Upper lobe of left lung (tissue), 6 donors: ENCODE measurements around the gene EPHA5. TPM values are rescaled to one million over a fixed set of nuclear protein-coding genes. Genes with fewer than 3 reads are reported as not detected.
A peak's percentile ranks its signal among the peaks of the same experiment; 100 is the strongest.

ENCODE experiments used
- ATAC-seq, 2 donors: fragments of 200-7000 bp; cut with Tn5 transposase; one replicate each; pipeline ENCODE4 v1.9.1; 2022; ENCODE audit warnings: mild to moderate bottlenecking in 2 of 2, moderate library complexity in 2 of 2; ENCODE audit not compliant: low FRiP score in 2 of 2
- DNase-seq, 2 donors: peaks; one replicate each; pipeline ENCODE4 v3.0.0-alpha.2; 2019 to 2020
- H3K27ac ChIP-seq, 4 donors: fragments of 200-600 bp; sonication (generic); one replicate each; pipeline ENCODE4 v1.5.1; 2016 to 2019
- H3K27me3 ChIP-seq, 4 donors: fragments of 200-600 bp; sonication (generic); one replicate each; pipeline ENCODE4 v1.5.1; 2017 to 2019
- H3K36me3 ChIP-seq, 4 donors: fragments of 200-600 bp; sonication (generic); one replicate each; pipeline ENCODE4 v1.5.1; 2016 to 2019
- H3K4me1 ChIP-seq, 4 donors: fragments of 200-600 bp; sonication (generic); one replicate each; pipeline ENCODE4 v1.5.1; 2018 to 2019
- H3K4me3 ChIP-seq, 4 donors: fragments of 200-600 bp; sonication (generic); one replicate each; pipeline ENCODE4 v1.5.1; 2017 to 2019; ENCODE audit warnings: mild to moderate bottlenecking in 2 of 4, moderate library complexity in 1 of 4
- H3K9me3 ChIP-seq, 4 donors: fragments of 200-600 bp; sonication (generic); one replicate each; pipeline ENCODE4 v1.5.1; 2018 to 2019
- CTCF ChIP-seq, 6 experiments: fragments of 450-650 bp in 4 of 6; fragments of 200-600 bp in 2 of 6; sonication (generic) in 2 of 6; IDR thresholded peaks; one replicate each; pipeline ENCODE4 v1.5.1; 2016 to 2019; ENCODE audit warnings: antibody characterized with exemption in 6 of 6
- EP300 ChIP-seq, 4 donors: sonication (generic); formaldehyde crosslinking; IDR thresholded peaks; one replicate each; pipeline ENCODE4 v1.5.1; 2017; ENCODE audit warnings: antibody characterized with exemption in 4 of 4, control low read depth in 2 of 4
- POLR2A ChIP-seq, 4 donors: fragments of 450-650 bp; IDR thresholded peaks; one replicate each; pipeline ENCODE4 v1.5.1; 2016 to 2017; ENCODE audit warnings: antibody characterized with exemption in 4 of 4, mild to moderate bottlenecking in 2 of 4
- POLR2AphosphoS5 ChIP-seq, 2 donors: sonication (generic); formaldehyde crosslinking; IDR thresholded peaks; one replicate each; pipeline ENCODE4 v1.5.1; 2017; ENCODE audit warnings: antibody characterized with exemption in 2 of 2
- WGBS, 2 donors: methylation state at CpG; one replicate each; pipeline ENCODE4 v1.1.5; 2017 to 2018; 5-methylcytosine and 5-hydroxymethylcytosine counted together
- total RNA-seq, 6 donors: library from RNA; depleted of rRNA in 4 of 6; stranded (reverse); fragments of >200 nt in 4 of 6; gene quantifications; one replicate each; pipeline versions ENCODE4 v1.1.0 to v1.2.1, GENCODE V29; 2016 to 2021
- donor health status: DM: no; HTN: no; CAD: no; lungs with moderate emphysema.
- donor health status: DM: no; HTN: yes; CAD: no; lungs with severe emphysema.

EPHA5 gene
- total RNA-seq, result under 1 TPM in 2 of 6 donors, not detected in 4; 0.03 to 0.11 TPM

- no peaks in the 10 kb centered on the region for H3K36me3 ChIP-seq
- peak within 1 kb of the TSS in 3 of 4 donors; percentile 20 to 42 (median 34) for H3K4me3 ChIP-seq
- H3K9me3 ChIP-seq, result no peaks in the 10 kb centered on the region
- TF ChIP-seq POLR2AphosphoS5 (IDR thresholded peaks at IDR 0.05) (no peak), POLR2A (IDR thresholded peaks at IDR 0.05) (no peak), CTCF (IDR thresholded peaks at IDR 0.05) (peak in 1 of 6 experiments; percentile 23)
- H3K4me1 ChIP-seq, result peaks cover 5 to 31% (median 25%) of the 10 kb centered on the region in 4 donors
- peak; percentile 70 to 88 for ATAC-seq
- WGBS, 2 donors, result 2 to 3% methylated on average over 35 to 41 of the region's 51 CpGs
- peaks cover 0 to 23% (median 13%) of the 10 kb centered on the region in 4 donors for H3K27me3 ChIP-seq
- no peak within 1 kb of the TSS for H3K27ac ChIP-seq
- DNase-seq, result peak; percentile 28 to 88
These were observed at the start of gene EPHA5 for GRCh38 chr4:65670331-65671031. EPHA5 (minus strand) TSS chr4:65670489; CDS start chr4:65669742, 747 bp downstream.

GRCh38 chr4:65719635-65720034 lies 49.3 kb upstream of the EPHA5 start:
- H3K4me3 ChIP-seq, result no peak overlapping the region
- DNase-seq, result no peak
- 65 to 71% methylated on average over 2 of the region's 2 CpGs for WGBS, 2 donors

GRCh38 chr4:65698631-65699030 lies 28.3 kb upstream of the EPHA5 start:
- Histone ChIP-seq H3K9me3 (no peaks in the 10 kb centered on the region), H3K27ac (no peak overlapping the region), H3K27me3 (no peaks in the 10 kb centered on the region), H3K36me3 (no peaks in the 10 kb centered on the region), H3K4me1 (no peaks in the 10 kb centered on the region), H3K4me3 (no peak overlapping the region)
- ATAC-seq, result no peak
- DNase-seq, result no peak
- no peak for TF ChIP-seq CTCF (IDR thresholded peaks at IDR 0.05)
- no peak for TF ChIP-seq POLR2AphosphoS5 (IDR thresholded peaks at IDR 0.05)
- TF ChIP-seq POLR2A (IDR thresholded peaks at IDR 0.05), result no peak
- no peak for TF ChIP-seq EP300 (IDR thresholded peaks at IDR 0.05)
- 91 to 94% methylated on average over 1 of the region's 1 CpG for WGBS, 2 donors

More at GRCh38 chr4:65719635-65720034, 49.3 kb upstream of the EPHA5 start:
- H3K4me1 ChIP-seq, result no peaks in the 10 kb centered on the region
- H3K27me3 ChIP-seq, result no peaks in the 10 kb centered on the region
- H3K36me3 ChIP-seq, result no peaks in the 10 kb centered on the region
- TF ChIP-seq POLR2AphosphoS5 (IDR thresholded peaks at IDR 0.05) (no peak), EP300 (IDR thresholded peaks at IDR 0.05) (no peak), POLR2A (IDR thresholded peaks at IDR 0.05) (no peak), CTCF (IDR thresholded peaks at IDR 0.05) (no peak)
- no peak overlapping the region for H3K27ac ChIP-seq
- no peak for ATAC-seq
- no peaks in the 10 kb centered on the region for H3K9me3 ChIP-seq

- Histone ChIP-seq H3K4me1 (no peaks in the 10 kb centered on the region), H3K9me3 (no peaks in the 10 kb centered on the region), H3K4me3 (no peak overlapping the region), H3K27ac (no peak overlapping the region), H3K27me3 (no peaks in the 10 kb centered on the region), H3K36me3 (no peaks in the 10 kb centered on the region)
- no peak for TF ChIP-seq CTCF (IDR thresholded peaks at IDR 0.05)
- no peak for TF ChIP-seq POLR2AphosphoS5 (IDR thresholded peaks at IDR 0.05)
- TF ChIP-seq EP300 (IDR thresholded peaks at IDR 0.05), result no peak
- 60 to 75% methylated on average over 4 of the region's 4 CpGs for whole genome bisulfite sequencing, 2 donors
- DNase-seq, result no peak
- no peak for ATAC-seq
These were observed 26.1 kb upstream of the EPHA5 start for GRCh38 chr4:65696436-65696835.

- DNase-seq, result no peak
- H3K27ac ChIP-seq, result no peak overlapping the region
- H3K36me3 ChIP-seq, result no peaks in the 10 kb centered on the region
- TF ChIP-seq EP300 (IDR thresholded peaks at IDR 0.05) (no peak), POLR2A (IDR thresholded peaks at IDR 0.05) (no peak), CTCF (IDR thresholded peaks at IDR 0.05) (no peak), POLR2AphosphoS5 (IDR thresholded peaks at IDR 0.05) (no peak)
- peaks cover 5 to 31% (median 25%) of the 10 kb centered on the region in 4 donors for H3K4me1 ChIP-seq
- peaks cover 0 to 23% (median 13%) of the 10 kb centered on the region in 4 donors for H3K27me3 ChIP-seq
- ATAC-seq, result no peak
- no peaks in the 10 kb centered on the region for H3K9me3 ChIP-seq
- 42 to 50% methylated on average over 2 of the region's 2 CpGs for WGBS, 2 donors
- no peak overlapping the region for H3K4me3 ChIP-seq
These were observed 1.1 kb upstream of the EPHA5 start for GRCh38 chr4:65671372-65671771.
